ENCODE data around the gene ABHD3.

DNA sequence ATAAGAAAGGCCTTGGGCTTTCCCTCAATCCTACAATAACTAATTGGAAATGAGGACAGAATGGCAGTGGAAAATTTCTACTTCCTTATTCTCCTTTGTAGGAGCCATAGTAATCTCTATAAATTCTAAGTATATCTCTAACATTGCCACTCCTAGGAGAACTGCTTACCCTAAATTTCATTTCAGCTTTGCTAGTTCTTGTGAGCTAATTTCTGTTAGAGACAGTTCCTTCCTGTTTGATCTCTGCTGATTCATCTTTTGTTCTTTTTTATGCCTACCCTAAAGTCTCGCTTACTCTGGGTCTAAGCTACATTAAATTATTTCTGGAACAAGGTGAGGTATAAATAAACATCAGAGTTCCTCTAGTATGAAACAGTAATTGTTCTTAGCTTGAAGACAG lies 25.7 kb downstream of the ABHD3 start:
- TF ChIP-seq, protein P1, sequence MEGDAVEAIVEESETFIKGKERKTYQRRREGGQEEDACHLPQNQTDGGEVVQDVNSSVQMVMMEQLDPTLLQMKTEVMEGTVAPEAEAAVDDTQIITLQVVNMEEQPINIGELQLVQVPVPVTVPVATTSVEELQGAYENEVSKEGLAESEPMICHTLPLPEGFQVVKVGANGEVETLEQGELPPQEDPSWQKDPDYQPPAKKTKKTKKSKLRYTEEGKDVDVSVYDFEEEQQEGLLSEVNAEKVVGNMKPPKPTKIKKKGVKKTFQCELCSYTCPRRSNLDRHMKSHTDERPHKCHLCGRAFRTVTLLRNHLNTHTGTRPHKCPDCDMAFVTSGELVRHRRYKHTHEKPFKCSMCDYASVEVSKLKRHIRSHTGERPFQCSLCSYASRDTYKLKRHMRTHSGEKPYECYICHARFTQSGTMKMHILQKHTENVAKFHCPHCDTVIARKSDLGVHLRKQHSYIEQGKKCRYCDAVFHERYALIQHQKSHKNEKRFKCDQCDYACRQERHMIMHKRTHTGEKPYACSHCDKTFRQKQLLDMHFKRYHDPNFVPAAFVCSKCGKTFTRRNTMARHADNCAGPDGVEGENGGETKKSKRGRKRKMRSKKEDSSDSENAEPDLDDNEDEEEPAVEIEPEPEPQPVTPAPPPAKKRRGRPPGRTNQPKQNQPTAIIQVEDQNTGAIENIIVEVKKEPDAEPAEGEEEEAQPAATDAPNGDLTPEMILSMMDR (optimal IDR thresholded peaks at IDR 0.05 in 1 of 3, IDR thresholded peaks at IDR 0.05 in 1 of 3, conservative IDR thresholded peaks at IDR 0.05 in 1 of 3; ENCODE audit: extremely low read depth in 1 of 3, insufficient read depth in 2 of 3, low read length in 3 of 3): no peak
- no peak for TF ChIP-seq EZH2 (IDR thresholded peaks at IDR 0.05; ENCODE audit: low read length)
